Measurements from ENCODE around the gene THADA.

GRCh38 chr2:43475922-43476321, 119.9 kb downstream of the THADA start:
- TF ChIP-seq POLR2AphosphoS5 (IDR thresholded peaks at IDR 0.05; ENCODE audit: low read depth, low read length) (no peak), SIN3A (IDR thresholded peaks at IDR 0.05; ENCODE audit: borderline replicate concordance, insufficient read depth, low read length) (no peak), REST (IDR thresholded peaks at IDR 0.05; ENCODE audit: insufficient read depth in 1 of 2, low read depth in 2 of 2, low read length in 2 of 2) (no peak), TAF1 (IDR thresholded peaks at IDR 0.05; ENCODE audit: borderline replicate concordance, insufficient read depth, low read length) (no peak), FOXP2 (optimal IDR thresholded peaks at IDR 0.05; ENCODE audit: borderline replicate concordance, extremely low read depth, extremely low read length, insufficient read depth) (no peak)
